NCI-H2029 (cell line): ENCODE data around the gene SBNO2.

Experiments used
- DNase-seq: peaks from one replicate; lab custom pipeline; 2025; lab: John Stamatoyannopoulos, UW

The SBNO2 gene

DNA sequence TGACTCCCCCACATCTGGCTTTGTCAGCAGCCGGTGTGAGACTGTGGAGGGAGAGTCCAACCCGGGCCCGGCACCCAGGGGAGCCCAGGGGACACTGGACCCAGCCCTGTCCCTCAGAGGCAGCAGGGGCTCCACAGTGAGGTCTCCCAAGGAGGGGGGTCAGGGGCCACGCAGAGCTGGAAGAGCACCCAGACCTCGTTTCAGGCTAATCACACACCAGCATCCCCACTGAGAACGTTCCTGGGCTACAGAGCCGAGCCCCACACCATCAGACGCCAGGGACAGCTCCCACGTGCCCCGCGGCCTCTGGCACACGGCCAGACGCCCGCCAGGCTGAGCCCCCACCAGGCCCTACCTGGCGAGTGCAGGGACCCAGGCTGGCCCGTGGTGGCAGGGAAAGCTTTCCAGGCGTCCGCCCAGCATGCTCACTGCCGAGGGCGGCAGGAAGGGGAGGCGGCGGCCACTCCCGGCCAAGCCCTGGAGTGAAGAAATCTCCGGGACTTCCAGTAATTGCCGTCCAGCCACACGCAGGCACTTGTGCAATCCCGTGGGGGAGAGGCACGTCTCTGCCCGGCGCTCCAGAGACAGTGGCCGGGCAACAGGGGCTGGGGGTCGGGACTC, 19.2 kb downstream of the SBNO2 start:
- no peak for DNase-seq

DNA sequence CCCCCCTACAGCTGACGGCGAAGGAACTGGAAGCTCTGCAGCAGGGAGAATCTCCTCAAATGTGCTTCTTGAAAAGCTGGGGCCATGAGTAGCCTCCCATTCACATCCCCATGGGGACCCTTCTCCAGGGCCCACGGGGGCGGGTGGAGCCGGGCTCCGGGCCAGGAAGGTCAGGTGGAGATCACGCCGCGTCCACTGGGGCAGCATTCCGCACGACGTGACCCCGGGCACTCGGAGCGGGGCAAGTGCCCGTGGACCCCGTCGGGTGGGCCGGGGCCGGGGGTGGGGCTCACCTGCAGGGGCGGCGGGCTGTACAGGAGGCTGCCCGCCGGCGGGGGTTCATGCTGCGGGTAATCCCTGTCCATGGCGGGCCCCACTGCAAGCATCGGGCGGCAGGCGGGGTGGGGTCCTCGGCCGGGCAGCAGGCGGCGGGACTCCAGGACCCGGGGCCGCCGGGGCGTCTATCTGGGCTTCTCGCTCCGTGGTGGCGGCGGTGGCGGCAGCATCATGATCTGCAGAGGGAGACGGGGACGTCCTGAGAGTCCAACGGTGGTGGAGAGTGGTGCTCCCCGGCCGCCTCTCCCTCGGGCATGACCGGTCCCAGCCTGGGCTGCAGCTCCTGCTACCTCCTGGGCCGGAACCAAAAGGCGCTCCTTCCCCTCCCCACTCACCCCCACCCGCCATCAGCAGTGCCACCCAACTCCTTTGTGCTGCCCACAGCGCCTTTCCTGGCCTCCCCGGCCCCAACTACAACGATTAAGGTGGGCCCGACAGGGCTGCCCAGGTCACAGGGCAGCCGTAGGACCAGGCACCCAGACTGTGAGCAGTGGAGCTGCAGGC, 20.0 kb downstream of the SBNO2 start:
- DNase-seq, result no peak

DNA sequence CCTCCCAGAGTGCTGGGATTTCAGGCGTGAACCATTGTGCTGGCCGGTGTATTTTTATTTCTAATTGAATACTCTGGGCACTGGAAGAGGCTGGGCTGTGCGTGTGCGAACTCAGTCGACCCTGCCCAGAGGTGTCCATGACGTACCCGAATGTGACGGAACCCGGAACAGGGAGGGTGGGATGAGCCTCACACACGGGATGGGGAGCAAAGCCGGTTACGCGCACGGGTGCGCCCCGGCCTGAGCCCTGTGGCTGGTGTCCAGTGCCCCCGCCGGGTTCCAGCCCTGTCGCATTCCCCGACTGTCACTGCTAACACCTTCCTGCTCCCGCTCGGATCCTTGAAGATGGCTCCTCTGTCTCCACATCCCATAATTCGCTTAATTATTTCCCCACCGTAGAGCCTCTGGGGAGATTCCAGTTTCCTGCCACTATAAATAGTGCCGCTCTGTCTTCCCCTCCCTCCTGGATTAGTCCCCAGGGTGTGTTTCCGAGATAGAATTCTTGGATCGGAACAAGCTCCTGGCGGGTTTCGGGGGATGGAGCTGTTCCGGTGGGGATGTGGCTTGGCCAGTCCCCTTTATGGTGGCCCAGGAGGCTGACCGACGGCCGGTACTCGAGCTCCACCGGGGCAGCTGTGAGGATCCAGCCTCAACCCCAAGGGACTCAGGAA, 22.0 kb downstream of the SBNO2 start:
- DNase-seq, result no peak

DNA sequence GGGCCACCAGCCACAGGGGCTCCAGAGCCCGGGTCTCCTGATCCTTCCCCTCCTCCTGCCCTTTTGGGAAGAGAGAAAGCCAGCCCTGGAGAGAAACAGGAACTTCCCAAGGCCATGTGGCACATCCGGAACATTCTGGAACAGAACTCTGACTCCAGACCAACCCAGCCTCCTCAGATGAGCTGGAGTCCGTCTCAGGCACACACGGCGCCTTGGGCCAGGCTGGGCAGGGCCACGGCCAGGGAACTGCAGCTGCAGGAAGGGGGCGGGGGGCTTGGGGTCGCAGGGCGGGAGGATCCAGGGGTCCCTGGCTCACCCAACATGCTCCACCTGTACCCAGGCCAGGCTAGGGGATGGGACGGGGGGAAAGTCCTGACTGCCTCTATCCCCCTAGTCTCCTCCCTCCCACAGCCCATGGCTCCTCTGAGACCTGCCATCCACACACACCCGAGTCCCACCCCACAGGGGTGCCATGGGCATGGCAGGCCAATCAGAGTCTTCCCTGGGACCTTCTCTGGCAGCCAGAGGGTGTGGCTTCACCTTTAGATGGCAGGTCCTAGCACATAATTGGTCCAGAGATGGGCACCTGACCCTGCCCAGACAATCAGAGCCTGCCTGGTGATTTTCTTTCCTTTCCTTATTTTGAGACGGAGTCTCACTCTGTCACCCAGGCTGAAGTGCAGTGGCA, 22.9 kb downstream of the SBNO2 start:
- DNase-seq, result no peak

DNA sequence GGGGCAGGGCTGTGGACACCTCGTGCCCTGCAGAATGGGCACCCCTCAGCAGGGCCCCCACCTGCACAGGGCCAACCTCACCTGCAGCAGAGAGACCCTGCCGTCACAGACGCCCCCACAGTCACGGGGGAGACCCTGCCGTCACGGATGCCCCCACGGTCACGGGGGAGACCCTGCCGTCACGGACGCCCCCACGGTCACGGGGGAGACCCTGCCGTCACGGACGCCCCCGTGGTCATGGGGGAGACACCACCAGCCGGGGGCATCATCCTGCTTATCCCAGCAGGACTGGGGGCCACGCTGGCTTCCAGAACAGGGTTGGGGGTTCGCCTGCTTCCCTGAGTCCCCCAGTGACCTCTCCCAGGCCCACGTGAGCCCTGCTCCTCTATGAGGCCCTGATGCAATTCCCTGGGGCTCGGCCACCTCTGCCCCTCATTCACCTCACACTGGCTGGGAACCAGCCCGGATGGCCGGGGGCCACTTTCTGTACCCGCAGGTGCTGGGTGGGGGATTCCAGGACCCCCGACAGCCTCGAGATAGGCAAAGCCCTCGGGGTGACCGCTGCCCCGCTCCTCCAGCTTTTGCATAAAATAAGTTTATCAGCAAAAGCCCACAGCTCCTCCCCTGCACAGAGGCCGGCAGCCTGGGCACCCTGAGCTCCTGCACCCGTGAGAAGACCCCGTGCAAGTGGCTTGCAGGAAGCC, 23.6 kb downstream of the SBNO2 start:
- no peak for DNase-seq

DNA sequence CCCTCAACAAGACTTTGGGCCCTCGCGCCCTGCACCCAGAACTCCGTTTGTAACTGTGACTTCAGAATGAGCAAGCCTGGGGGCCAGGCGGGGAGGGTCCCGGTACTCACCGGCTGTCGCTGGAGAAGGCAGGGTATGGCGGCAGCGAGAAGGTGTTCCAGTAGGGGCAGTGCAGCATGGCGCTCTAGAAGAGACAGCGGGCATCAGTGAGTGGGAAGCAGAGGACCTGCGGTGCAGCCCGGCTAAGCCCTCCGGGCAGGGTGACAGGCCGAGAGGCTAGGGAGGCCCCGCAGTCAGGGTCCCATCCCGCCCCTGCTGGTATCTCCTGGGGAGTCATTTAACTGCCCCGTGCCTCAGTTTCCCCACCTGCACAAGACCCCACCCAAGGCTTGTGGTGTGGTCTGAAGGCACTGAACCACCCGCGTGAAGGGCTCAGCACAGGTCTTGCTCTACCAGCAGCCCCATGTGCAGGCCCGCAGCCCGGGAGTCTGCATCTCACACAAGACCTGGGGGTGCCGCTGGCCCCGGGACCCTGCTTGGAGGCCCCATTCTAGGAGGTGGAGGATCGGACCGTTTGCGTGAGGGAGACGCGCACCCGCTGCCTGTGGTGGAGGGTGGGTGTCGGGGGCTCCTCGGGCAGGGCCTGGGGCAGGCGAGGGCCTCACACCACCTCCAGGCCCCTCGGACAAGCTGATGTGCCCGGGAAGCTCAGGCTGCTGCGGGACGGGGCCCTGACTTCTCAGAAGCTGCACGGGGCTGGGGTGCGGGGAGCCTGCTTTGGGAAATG, 24.6 kb downstream of the SBNO2 start:
- DNase-seq, result no peak

DNA sequence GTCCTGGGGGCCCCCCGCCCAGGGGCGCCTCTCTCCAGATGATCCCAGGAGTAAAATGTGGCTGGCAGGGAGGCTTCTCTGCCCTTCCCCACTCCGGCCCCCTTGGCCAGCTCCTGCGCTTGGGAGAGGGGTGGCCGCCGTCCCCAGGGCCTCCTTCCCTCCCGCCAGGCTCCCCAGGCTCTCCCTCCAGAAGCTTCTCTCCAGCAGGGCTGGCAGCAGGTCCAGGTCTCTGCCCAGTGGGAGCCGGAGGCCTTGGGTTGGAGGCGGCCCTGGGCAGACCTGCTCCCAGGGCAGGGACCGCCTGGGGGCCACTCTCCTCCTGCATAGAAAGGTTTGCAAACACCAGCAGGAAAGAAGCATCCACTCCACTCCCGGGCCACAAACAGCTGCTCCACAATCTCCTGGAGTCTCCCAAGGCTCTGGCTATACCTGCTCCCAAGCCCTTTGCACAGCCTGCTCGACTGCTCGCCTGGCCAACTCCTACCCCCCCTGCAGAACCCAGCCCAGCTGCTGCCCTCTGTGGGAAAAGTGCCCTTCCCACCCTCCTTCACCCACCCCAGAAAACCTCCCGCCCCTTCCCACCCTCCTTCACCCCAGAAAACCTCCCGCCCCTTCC, 26.0 kb downstream of the SBNO2 start:
- no peak for DNase-seq

DNA sequence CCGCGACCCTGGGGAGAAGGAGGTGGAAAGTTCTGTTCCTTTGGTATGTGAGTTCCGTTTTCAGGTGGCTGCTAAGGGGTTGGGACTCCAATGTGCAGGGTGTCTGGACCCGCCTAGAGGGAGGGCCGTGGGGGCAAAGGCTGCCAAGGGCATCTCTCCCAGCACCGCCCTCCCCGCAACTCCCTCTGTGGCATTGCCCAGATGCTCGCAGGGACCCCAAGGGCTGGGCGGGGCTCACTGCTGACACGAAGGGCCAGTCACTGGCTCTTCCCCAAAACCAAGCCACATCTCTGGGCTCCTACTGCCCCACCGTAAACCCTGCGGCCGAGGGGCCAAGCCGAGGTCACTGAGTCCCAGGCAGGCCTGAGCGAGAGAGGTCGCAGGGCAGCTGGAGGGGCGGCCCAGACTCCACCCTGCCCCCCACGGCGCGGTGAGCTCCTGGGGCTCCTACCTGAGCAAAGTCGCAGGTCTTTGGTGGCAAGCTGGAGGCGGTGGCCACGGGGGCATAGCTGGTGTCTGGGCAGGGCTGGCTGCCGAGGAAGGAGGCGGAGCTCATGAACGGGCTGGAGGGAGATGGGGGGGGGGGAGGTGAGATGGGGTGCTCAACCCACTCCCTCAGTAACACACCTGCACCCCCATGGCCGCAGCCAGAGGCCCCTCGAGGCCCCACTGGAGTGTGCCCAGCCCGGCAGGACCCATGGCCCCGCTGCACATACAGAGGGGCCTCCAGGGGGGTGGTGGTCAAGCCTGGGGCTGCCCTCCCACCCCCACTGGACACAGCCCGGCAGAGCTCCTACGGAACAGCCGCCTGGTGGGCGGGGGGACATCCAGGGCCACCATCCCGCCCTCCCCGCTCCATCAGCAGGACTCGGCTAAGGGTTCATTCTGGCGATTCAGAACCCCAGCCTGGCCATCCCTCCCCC, 26.9 kb downstream of the SBNO2 start:
- DNase-seq, result no peak

DNA sequence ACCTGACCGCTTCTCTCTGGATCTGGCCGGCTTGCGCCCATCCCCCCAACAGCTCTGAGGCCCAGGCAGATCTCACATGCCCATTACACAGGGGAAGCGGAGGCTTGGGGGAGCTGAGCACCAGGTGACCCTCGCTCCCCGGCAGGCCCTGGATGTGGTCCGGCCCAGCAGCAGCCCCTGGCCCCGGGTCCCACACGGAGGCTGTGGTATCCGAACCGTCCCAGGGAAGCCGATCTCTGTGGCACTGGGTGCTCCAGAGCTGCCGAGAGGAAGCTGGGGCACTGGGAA, 27.7 kb downstream of the SBNO2 start:
- no peak for DNase-seq

DNA sequence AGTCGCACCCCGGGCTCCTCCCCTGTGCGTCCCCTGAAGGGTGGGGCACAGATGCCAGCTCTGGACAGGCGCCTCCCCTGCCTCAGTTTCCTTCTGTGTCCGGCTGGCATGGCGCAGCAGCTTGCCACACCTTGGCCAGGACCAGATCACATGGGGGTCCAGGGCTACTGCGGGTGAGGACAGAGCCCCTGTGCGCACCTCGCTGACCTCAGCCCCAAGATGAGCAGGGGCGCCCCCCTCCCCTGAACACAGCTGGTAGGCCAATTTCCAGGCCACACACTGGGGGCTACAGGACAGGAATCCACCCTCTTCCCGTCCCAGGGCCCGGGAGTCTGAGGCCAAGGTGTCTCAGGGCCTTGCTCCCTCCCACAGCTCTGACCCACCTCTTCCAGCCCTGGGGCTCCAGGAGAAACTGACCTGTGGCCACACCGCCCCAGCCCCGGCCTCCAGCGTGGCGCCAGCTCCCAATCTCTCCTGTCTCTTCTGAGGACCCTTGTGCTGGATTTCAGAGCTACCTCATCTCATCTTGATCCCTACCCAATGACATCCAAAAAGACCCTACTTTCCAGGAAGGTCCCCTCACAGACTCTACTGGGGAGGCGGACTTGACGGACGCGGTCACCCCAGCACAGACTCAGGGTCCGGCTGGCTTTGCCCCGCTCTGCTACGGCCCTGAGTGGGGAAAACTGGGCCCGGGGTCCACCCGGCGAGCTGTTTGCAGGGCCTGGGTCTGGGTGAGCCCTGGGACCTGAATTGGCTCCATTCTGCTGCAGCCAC, 28.2 kb downstream of the SBNO2 start:
- DNase-seq, result no peak

DNA sequence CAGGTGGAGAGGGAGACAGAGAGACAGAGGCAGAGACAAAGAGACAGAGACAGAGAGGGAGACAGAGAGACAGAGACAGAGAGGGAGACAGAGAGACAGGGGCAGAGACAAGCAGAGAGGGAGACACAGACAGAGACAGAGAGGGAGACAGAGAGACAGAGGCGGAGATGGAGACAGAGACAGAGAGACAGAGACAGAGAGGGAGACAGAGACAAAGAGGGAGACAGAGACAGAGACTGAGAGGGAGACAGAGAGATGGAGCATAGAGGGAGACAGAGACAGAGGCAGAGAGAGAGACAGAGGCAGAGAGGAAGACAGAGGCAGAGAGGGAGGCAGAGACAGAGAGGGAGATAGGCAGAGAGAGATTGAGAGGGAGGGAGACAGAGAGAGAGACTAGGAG, 29.3 kb downstream of the SBNO2 start:
- no peak for DNase-seq

DNA sequence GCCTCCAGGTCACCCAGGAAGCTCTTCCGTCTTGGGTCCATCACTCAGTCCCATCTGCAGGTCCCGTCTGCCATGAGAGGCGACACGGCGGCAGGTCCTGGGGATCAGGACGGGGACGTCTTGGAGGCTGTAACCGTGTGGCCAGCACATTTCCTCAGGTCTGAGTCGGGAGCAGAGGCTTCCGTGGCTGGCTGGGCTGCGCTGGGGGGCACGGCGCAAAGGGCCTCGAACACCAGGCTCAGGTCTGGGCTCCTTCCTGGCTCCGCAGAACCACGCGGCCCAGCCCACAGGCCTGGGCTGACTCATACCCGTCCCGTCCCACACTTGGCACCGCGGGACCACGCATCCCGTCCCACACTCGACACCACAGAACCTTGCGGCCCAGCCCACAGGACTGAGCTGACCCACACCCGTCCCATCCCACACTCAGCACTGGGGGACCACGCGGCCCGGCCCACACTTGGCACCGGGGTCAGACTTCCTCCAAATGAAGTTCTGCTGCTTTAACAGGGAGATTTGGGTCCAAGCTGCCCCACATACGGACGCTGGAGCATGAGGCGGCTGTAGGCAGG, 30.2 kb downstream of the SBNO2 start:
- DNase-seq, result no peak

DNA sequence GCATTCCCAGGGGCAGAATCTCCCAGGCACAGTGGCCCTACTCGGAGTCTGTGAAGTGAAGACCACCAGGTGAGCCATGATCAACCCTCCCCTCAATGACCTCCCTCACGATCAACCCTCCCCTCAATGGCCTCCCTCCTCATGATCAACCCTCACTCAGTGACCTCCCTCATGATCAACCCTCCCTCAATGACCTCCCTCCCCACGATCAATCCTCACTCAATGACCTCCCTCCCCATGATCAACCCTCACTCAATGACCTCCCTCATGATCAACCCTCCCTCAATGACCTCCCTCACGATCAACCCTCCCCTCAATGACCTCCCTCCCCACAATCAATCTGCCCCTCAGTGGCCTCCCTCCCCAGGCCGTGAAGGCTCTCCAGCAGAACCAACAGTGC, 32.1 kb downstream of the SBNO2 start:
- DNase-seq, result no peak

DNA sequence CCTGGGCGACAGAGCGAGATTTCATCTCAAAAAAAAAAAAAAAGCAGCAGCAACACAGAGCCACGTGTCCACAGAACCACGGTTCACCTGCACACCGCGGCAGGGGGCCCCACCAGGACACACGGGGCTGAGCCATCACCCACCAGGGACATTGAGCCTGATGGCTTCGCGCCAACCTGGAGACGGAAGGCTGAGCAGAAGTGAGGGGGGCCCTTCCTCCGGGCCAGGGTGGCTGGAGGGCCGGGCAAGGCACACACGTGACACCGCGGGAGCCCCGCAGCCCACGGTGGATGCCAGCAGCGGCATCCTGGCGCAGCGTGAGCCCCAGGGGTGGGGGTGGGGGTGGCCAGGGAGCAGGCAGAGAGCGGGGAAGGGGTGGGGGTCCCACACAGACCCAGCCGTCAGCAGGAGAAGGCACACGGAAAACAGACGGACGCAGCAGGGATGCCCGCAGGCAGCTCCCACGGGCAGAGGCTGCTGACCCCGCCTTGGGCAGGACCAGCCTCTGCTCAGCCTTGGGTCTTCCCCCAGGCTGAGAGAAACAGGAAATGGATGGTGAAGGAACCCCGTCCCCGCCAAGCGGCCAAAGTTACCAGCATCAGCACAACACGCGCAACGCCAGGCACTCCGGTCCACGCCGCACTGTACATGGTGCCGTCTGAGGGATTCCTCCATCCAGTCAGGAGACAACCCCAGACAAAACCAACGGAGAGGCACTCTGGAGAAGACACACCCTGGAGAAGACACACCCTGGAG, 33.6 kb downstream of the SBNO2 start:
- no peak for DNase-seq

DNA sequence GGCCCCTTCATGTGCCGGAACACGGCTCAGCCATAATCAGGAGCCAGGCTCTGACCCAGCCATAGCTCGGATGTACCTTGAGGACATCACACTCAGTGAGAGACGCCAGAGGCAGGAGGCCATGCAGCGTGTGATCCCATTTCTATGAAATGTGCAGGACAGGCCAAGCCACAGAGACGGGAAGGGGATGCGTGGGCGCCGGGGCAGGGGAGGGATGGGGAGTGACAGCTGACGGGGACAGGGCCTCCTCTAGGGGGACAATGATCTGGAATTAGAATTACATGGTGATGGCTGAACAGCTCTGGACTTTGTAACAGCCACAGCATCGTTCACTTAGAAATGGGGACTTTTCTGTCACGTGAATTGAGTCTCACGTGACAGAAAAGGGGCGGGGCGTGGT, 34.9 kb downstream of the SBNO2 start:
- DNase-seq, result no peak

DNA sequence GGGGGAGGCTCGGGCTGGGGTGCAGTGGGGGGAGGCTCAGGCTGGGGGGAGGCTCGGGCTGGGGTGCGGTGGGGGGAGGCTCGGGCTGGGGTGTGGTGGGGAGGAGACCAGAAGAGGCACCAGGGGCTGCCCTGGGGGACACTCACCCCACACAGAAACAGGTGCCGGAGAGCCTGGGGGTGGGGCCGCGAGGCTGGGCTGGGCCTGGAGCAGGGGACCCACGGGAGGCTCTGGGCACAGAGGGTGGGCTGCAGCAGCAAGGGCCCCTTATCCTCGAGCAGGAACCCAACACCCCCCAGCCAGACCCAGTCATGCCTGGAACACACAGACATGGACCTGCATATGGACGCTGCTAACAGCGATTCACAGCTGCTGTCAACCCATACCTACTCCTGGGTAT, 35.9 kb downstream of the SBNO2 start:
- DNase-seq, result no peak

DNA sequence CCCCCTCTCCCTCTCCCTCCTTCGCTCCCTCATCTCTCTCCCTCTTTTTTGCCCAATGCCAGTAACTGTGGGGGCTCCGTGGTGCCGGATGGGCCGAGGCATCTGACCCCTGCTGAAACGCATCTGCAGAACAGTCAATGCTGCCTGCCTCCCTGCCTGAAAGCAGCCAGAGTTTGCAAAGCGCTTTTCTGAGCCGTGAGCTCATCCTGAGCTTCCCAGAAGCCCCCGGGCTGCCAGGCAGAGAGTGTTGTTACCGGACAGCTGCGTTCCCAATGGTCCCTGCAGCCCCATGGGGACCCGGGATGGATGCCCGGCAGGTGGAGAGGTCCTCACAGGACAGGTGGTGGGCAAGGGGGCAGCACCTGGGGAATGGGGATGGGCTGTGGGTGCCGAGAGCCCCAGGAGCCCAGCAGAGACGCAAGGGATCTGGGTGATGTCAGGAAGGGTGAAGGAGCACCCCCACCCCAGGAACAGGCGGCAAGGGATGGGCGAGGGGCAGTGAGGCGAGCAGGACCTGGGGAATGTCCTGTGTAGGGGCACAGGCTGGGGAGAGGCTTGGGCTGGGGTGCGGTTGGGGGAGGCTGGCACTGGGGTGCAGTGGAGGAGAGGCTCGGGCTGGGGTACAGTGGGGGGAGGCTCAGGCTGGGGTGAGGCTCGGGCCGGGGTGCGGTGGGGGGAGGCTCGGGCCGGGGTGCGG, 37.3 kb downstream of the SBNO2 start:
- DNase-seq, result no peak
